IPS-20b (cell line): ENCODE results near the gene CCDC57.

Experiments used
- H3K27ac ChIP-seq: one replicate; pipeline ENCODE4 v1.5.1; 2013; ENCODE audit warnings: low read length
- H3K27me3 ChIP-seq: 2 replicates; pipeline ENCODE4 v1.6.1; 2013; ENCODE audit warnings: mild to moderate bottlenecking, low read length, inconsistent platforms; ENCODE audit not compliant: insufficient read depth
- H3K36me3 ChIP-seq: 2 replicates; pipeline ENCODE4 v1.6.1; 2013; ENCODE audit warnings: low read depth, mild to moderate bottlenecking, inconsistent platforms, low read length, moderate library complexity; ENCODE audit not compliant: insufficient read depth
- H3K4me1 ChIP-seq: 2 replicates; pipeline ENCODE4 v1.6.1; 2013; ENCODE audit warnings: mild to moderate bottlenecking, control low read depth, inconsistent platforms, low read length, moderate library complexity; ENCODE audit not compliant: insufficient read depth
- H3K4me3 ChIP-seq: 2 replicates; pipeline ENCODE4 v1.5.1; 2013; ENCODE audit warnings: mild to moderate bottlenecking, low read length, inconsistent platforms
- H3K9ac ChIP-seq: 2 replicates; pipeline ENCODE4 v1.6.1; 2013; ENCODE audit warnings: low read depth, mild to moderate bottlenecking, inconsistent platforms, low read length, moderate library complexity
- H3K9me3 ChIP-seq: 2 replicates; pipeline ENCODE4 v1.6.1; 2013; ENCODE audit warnings: mild to moderate bottlenecking, low read depth, low read length, inconsistent platforms; ENCODE audit not compliant: insufficient read depth

The CCDC57 gene

GRCh38 chr17:82172486-82173160 lies 40.0 kb downstream of the CCDC57 start:
- H3K4me1 ChIP-seq, result peaks cover 18% of the 10 kb centered on the region
- no peak overlapping the region for H3K9ac ChIP-seq
- 0 out of 2 replicates have a peak, but pooled peaks cover under 1% of the 10 kb centered on the region for H3K36me3 ChIP-seq
- H3K4me3 ChIP-seq, result no peak overlapping the region
- peaks cover 88% of the 10 kb centered on the region for H3K27me3 ChIP-seq
- no peaks in the 10 kb centered on the region; the same call in 1 of the 2 replicates for H3K9me3 ChIP-seq
- no peak overlapping the region for H3K27ac ChIP-seq

GRCh38 chr17:82171750-82172375 lies 40.8 kb downstream of the CCDC57 start:
- peaks cover 80% of the 10 kb centered on the region for H3K27me3 ChIP-seq
- peaks cover 18% of the 10 kb centered on the region for H3K4me1 ChIP-seq
- H3K9me3 ChIP-seq, result no peaks in the 10 kb centered on the region; the same call in 1 of the 2 replicates
- H3K36me3 ChIP-seq, result no peaks in the 10 kb centered on the region
- H3K27ac ChIP-seq, result no peak overlapping the region
- H3K9ac ChIP-seq, result no peak overlapping the region
- no peak overlapping the region for H3K4me3 ChIP-seq

GRCh38 chr17:82170412-82170961 lies 42.2 kb downstream of the CCDC57 start:
- peaks cover 18% of the 10 kb centered on the region for H3K4me1 ChIP-seq
- peaks cover 66% of the 10 kb centered on the region for H3K27me3 ChIP-seq
- H3K9me3 ChIP-seq, result no peaks in the 10 kb centered on the region; the same call in 1 of the 2 replicates
- H3K36me3 ChIP-seq, result no peaks in the 10 kb centered on the region
- H3K4me3 ChIP-seq, result no peak overlapping the region
- H3K9ac ChIP-seq, result no peak overlapping the region
- H3K27ac ChIP-seq, result no peak overlapping the region

GRCh38 chr17:82168568-82168967 lies 44.1 kb downstream of the CCDC57 start:
- H3K4me1 ChIP-seq, result peaks cover 5% of the 10 kb centered on the region
- H3K27ac ChIP-seq, result no peak overlapping the region
- no peak overlapping the region for H3K4me3 ChIP-seq
- H3K27me3 ChIP-seq, result peaks cover 47% of the 10 kb centered on the region
- H3K36me3 ChIP-seq, result no peaks in the 10 kb centered on the region
- no peak overlapping the region for H3K9ac ChIP-seq
- H3K9me3 ChIP-seq, result no peaks in the 10 kb centered on the region; the same call in 1 of the 2 replicates

- peaks cover 32% of the 10 kb centered on the region for H3K27me3 ChIP-seq
- no peaks in the 10 kb centered on the region for H3K4me1 ChIP-seq
- H3K4me3 ChIP-seq, result no peak overlapping the region
- no peaks in the 10 kb centered on the region for H3K36me3 ChIP-seq
- no peaks in the 10 kb centered on the region for H3K9me3 ChIP-seq
- no peak overlapping the region for H3K9ac ChIP-seq
- H3K27ac ChIP-seq, result no peak overlapping the region
Measured at GRCh38 chr17:82167028-82167427, 45.6 kb downstream of the CCDC57 start.

GRCh38 chr17:82164853-82165252 lies 47.8 kb downstream of the CCDC57 start:
- Histone ChIP-seq H3K4me3 (no peak overlapping the region), H3K27ac (no peak overlapping the region), H3K9me3 (no peaks in the 10 kb centered on the region), H3K27me3 (peaks cover 10% of the 10 kb centered on the region), H3K4me1 (no peaks in the 10 kb centered on the region), H3K9ac (no peak overlapping the region), H3K36me3 (no peaks in the 10 kb centered on the region)

GRCh38 chr17:82161216-82161615 lies 51.4 kb downstream of the CCDC57 start:
- Histone ChIP-seq H3K9ac (no peak overlapping the region), H3K9me3 (no peaks in the 10 kb centered on the region), H3K27ac (no peak overlapping the region), H3K36me3 (no peaks in the 10 kb centered on the region), H3K4me1 (no peaks in the 10 kb centered on the region), H3K27me3 (no peaks in the 10 kb centered on the region), H3K4me3 (no peak overlapping the region)

GRCh38 chr17:82160075-82160474 lies 52.6 kb downstream of the CCDC57 start:
- H3K4me3 ChIP-seq, result no peak overlapping the region
- H3K27me3 ChIP-seq, result no peaks in the 10 kb centered on the region
- H3K27ac ChIP-seq, result no peak overlapping the region
- H3K9ac ChIP-seq, result no peak overlapping the region
- H3K9me3 ChIP-seq, result no peaks in the 10 kb centered on the region
- no peaks in the 10 kb centered on the region for H3K36me3 ChIP-seq
- H3K4me1 ChIP-seq, result no peaks in the 10 kb centered on the region

- no peaks in the 10 kb centered on the region for H3K36me3 ChIP-seq
- no peak overlapping the region for H3K27ac ChIP-seq
- no peaks in the 10 kb centered on the region for H3K4me1 ChIP-seq
Measured at GRCh38 chr17:82158825-82159224, 53.8 kb downstream of the CCDC57 start.

GRCh38 chr17:82157046-82158035 lies 55.3 kb downstream of the CCDC57 start:
- no peaks in the 10 kb centered on the region for H3K4me1 ChIP-seq
- no peak overlapping the region for H3K27ac ChIP-seq
- H3K9me3 ChIP-seq, result no peaks in the 10 kb centered on the region
- H3K36me3 ChIP-seq, result no peaks in the 10 kb centered on the region
- H3K9ac ChIP-seq, result no peak overlapping the region
- H3K4me3 ChIP-seq, result no peak overlapping the region
- H3K27me3 ChIP-seq, result no peaks in the 10 kb centered on the region

More at GRCh38 chr17:82158825-82159224, 53.8 kb downstream of the CCDC57 start:
- Histone ChIP-seq H3K9me3 (no peaks in the 10 kb centered on the region), H3K9ac (no peak overlapping the region), H3K4me3 (no peak overlapping the region), H3K27me3 (no peaks in the 10 kb centered on the region)

- H3K27ac ChIP-seq, result no peak overlapping the region
- no peaks in the 10 kb centered on the region for H3K36me3 ChIP-seq
Measured at GRCh38 chr17:82156284-82156925, 56.2 kb downstream of the CCDC57 start.

More at GRCh38 chr17:82156284-82156925, 56.2 kb downstream of the CCDC57 start:
- H3K9ac ChIP-seq, result no peak overlapping the region
- H3K4me1 ChIP-seq, result no peaks in the 10 kb centered on the region
- no peak overlapping the region for H3K4me3 ChIP-seq
- no peaks in the 10 kb centered on the region for H3K27me3 ChIP-seq
- no peaks in the 10 kb centered on the region for H3K9me3 ChIP-seq
